OCI-LY1 (cell line): ENCODE data around the gene CHST8.

ENCODE experiments used
- CTCF ChIP-seq: fragments of 200-600 bp; sonication (generic), shearing (Covaris generic); IDR thresholded peaks from 2 replicates; pipeline ENCODE4 v1.5.1; 2017; ENCODE audit warnings: mild to moderate bottlenecking, antibody characterized with exemption, low read length, moderate library complexity, mixed read lengths
- EZH2 ChIP-seq: fragments of 200-600 bp; sonication (generic), shearing (Covaris generic); IDR thresholded peaks from 2 replicates; pipeline ENCODE4 v1.8.0; 2017; ENCODE audit warnings: borderline replicate concordance, mixed run types, mild to moderate bottlenecking, antibody characterized with exemption, low read length, moderate library complexity, mixed read lengths

- TF ChIP-seq CTCF (no peak), EZH2 (no peak)
Measured at GRCh38 chr19:33723512-33723911, 101.8 kb downstream of the CHST8 start.
